Mammary epithelial cell (primary cell): ENCODE measurements around the gene MYO1H.

ENCODE experiments used
- CTCF ChIP-seq, 2 donors: IDR thresholded peaks in 1 of 2; conservative IDR thresholded peaks in 1 of 2; 2 replicates each; pipeline ENCODE4 v1.5.1; 2011 to 2012; ENCODE audit warnings: inconsistent platforms in 2 of 2, low read length in 2 of 2, mild to moderate bottlenecking in 2 of 2, control low read depth in 1 of 2, low read depth in 1 of 2; ENCODE audit not compliant: insufficient read depth in 1 of 2; ENCODE audit errors: extremely low read depth in 1 of 2
- EZH2 ChIP-seq: IDR thresholded peaks from 2 replicates; pipeline ENCODE4 v1.6.1; 2012; ENCODE audit warnings: low read length, inconsistent platforms, borderline replicate concordance

GRCh38 chr12:109446869-109447268 is 99.2 kb downstream of the MYO1H start:
- TF ChIP-seq CTCF (conservative IDR thresholded peaks at IDR 0.05 in 1 of 2, IDR thresholded peaks at IDR 0.05 in 1 of 2; ENCODE audit: extremely low read depth in 1 of 2, insufficient read depth in 1 of 2, low read depth in 1 of 2, low read length in 2 of 2), result no peak
- no peak for TF ChIP-seq EZH2
